ENCODE data around the gene SPECC1.
"Not testable (repeated sequence)": the region's sequence is repeated elsewhere in the genome, so short reads cannot be mapped to it uniquely, and the experiment has no call there.

SPECC1 gene

GRCh38 chr17:20012017-20012536, 2.9 kb downstream of the SPECC1 start:
- DNase-seq = no peak

GRCh38 chr17:20016475-20016992, 7.4 kb downstream of the SPECC1 start:
- not testable (repeated sequence) for DNase-seq

- no peak for DNase-seq
These were observed 13.5 kb downstream of the SPECC1 start for GRCh38 chr17:20022701-20023100.

GRCh38 chr17:20026960-20027359, 17.8 kb downstream of the SPECC1 start:
- no peak for DNase-seq

GRCh38 chr17:20028443-20028842, 19.3 kb downstream of the SPECC1 start:
- DNase-seq = no peak

GRCh38 chr17:20032636-20033035, 23.5 kb downstream of the SPECC1 start:
- no peak for DNase-seq

- DNase-seq = no peak
These were observed 24.3 kb downstream of the SPECC1 start for GRCh38 chr17:20033415-20033814.

GRCh38 chr17:20035501-20035900, 26.3 kb downstream of the SPECC1 start:
- DNase-seq = no peak

GRCh38 chr17:20037286-20037685, 28.1 kb downstream of the SPECC1 start:
- not testable (repeated sequence) for DNase-seq

GRCh38 chr17:20039037-20039436, 29.9 kb downstream of the SPECC1 start:
- DNase-seq = no peak

- no peak for DNase-seq
These were observed 31.1 kb downstream of the SPECC1 start for GRCh38 chr17:20040216-20040615.

- peak; percentile 18 for DNase-seq
These were observed 33.9 kb downstream of the SPECC1 start for GRCh38 chr17:20043021-20043420.

GRCh38 chr17:20045476-20045875, 36.3 kb downstream of the SPECC1 start:
- no peak for DNase-seq

- no peak for DNase-seq
These were observed 37.5 kb downstream of the SPECC1 start for GRCh38 chr17:20046629-20047028.

- DNase-seq = no peak
These were observed 42.5 kb downstream of the SPECC1 start for GRCh38 chr17:20051624-20052023.

GRCh38 chr17:20053361-20053964, 44.3 kb downstream of the SPECC1 start:
- DNase-seq = no peak

- DNase-seq = no peak
These were observed 50.6 kb downstream of the SPECC1 start for GRCh38 chr17:20059728-20060188.

GRCh38 chr17:20063665-20064648, 54.8 kb downstream of the SPECC1 start:
- DNase-seq = peak; percentile 49

- no peak for DNase-seq
These were observed 57.1 kb downstream of the SPECC1 start for GRCh38 chr17:20066253-20066652.

GRCh38 chr17:20067711-20068110, 58.6 kb downstream of the SPECC1 start:
- DNase-seq = no peak

- DNase-seq = no peak
These were observed 59.3 kb downstream of the SPECC1 start for GRCh38 chr17:20068445-20068844.

- DNase-seq = no peak
These were observed 62.9 kb downstream of the SPECC1 start for GRCh38 chr17:20071824-20072691.

GRCh38 chr17:20072692-20072992, 63.5 kb downstream of the SPECC1 start:
- DNase-seq = no peak
